ENCODE results near the gene ADGRB3.

ADGRB3 gene

GRCh38 chr6:68758559-68758958, 123.5 kb downstream of the ADGRB3 start:
- TF ChIP-seq CTCF (conservative IDR thresholded peaks at IDR 0.05; ENCODE audit: low read depth, low read length) = no peak
- no peak for DNase-seq (ENCODE audit: low read depth)

GRCh38 chr6:68760485-68760884, 125.4 kb downstream of the ADGRB3 start:
- DNase-seq (ENCODE audit: low read depth) = no peak

More at GRCh38 chr6:68758559-68758958, 123.5 kb downstream of the ADGRB3 start:
- H3K4me3 ChIP-seq (ENCODE audit: low read length) = no peak overlapping the region

GRCh38 chr6:68760941-68761676, 126.0 kb downstream of the ADGRB3 start:
- no peak for TF ChIP-seq CTCF (conservative IDR thresholded peaks at IDR 0.05; ENCODE audit: low read depth, low read length)
- H3K4me3 ChIP-seq (ENCODE audit: low read length) = no peak overlapping the region
- no peak for DNase-seq (ENCODE audit: low read depth)

More at GRCh38 chr6:68760485-68760884, 125.4 kb downstream of the ADGRB3 start:
- no peak overlapping the region for H3K4me3 ChIP-seq (ENCODE audit: low read length)
- TF ChIP-seq CTCF (conservative IDR thresholded peaks at IDR 0.05; ENCODE audit: low read depth, low read length) = no peak

GRCh38 chr6:68761985-68762384, 126.9 kb downstream of the ADGRB3 start:
- TF ChIP-seq CTCF (conservative IDR thresholded peaks at IDR 0.05; ENCODE audit: low read depth, low read length) = no peak
- DNase-seq (ENCODE audit: low read depth) = no peak
- H3K4me3 ChIP-seq (ENCODE audit: low read length) = no peak overlapping the region

GRCh38 chr6:68771426-68771825, 136.3 kb downstream of the ADGRB3 start:
- no peak overlapping the region for H3K4me3 ChIP-seq (ENCODE audit: low read length)
- no peak for DNase-seq (ENCODE audit: low read depth)
- no peak for TF ChIP-seq CTCF (conservative IDR thresholded peaks at IDR 0.05; ENCODE audit: low read depth, low read length)

- TF ChIP-seq CTCF (conservative IDR thresholded peaks at IDR 0.05; ENCODE audit: low read depth, low read length) = no peak
- H3K4me3 ChIP-seq (ENCODE audit: low read length) = no peak overlapping the region
- DNase-seq (ENCODE audit: low read depth) = no peak
Measured at GRCh38 chr6:68774843-68775242, 139.8 kb downstream of the ADGRB3 start.

GRCh38 chr6:68776354-68776753, 141.3 kb downstream of the ADGRB3 start:
- no peak for DNase-seq (ENCODE audit: low read depth)
- no peak for TF ChIP-seq CTCF (conservative IDR thresholded peaks at IDR 0.05; ENCODE audit: low read depth, low read length)
- H3K4me3 ChIP-seq (ENCODE audit: low read length) = no peak overlapping the region
